Activated T-helper 9 cell treated with anti-CD3 and anti-CD28 coated beads, Interleukin-2, amount 50 U/mL, for 16 hours (primary cell): ENCODE measurements around the gene ST3GAL6.

Source experiments
- DNase-seq: peaks from one replicate; pipeline ENCODE4 v3.0.0-alpha.2; 2020; ENCODE audit warnings: low read depth

The ST3GAL6 gene, protein sequence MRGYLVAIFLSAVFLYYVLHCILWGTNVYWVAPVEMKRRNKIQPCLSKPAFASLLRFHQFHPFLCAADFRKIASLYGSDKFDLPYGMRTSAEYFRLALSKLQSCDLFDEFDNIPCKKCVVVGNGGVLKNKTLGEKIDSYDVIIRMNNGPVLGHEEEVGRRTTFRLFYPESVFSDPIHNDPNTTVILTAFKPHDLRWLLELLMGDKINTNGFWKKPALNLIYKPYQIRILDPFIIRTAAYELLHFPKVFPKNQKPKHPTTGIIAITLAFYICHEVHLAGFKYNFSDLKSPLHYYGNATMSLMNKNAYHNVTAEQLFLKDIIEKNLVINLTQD

GRCh38 chr3:98763076-98763475 lies at the start of gene ST3GAL6:
Gene ST3GAL6, plus strand, starts transcription at chr3:98763340. Its CDS starts 5,101 bp downstream, at chr3:98768441.
- DNase-seq: no peak

DNA sequence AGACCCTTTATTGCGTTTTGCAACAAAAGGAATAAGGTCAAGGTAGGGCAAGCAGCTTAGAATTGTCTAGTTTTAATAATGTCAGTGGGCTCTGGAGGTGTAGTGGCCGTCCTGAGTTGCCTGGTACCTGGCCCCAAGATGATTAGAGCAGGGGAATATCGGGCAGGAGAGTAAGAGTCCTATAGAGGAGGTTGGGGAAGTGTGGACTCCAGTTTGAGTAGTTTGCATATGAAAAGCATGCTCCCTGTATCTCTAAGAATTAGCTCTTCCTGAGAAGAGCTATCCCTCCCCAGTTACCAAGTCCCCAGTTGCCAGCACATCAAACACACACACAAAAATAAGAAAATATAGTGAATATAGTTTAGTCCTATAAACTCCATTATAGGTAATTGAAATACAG lies 49.2 kb upstream of the ST3GAL6 start:
- DNase-seq: no peak

DNA sequence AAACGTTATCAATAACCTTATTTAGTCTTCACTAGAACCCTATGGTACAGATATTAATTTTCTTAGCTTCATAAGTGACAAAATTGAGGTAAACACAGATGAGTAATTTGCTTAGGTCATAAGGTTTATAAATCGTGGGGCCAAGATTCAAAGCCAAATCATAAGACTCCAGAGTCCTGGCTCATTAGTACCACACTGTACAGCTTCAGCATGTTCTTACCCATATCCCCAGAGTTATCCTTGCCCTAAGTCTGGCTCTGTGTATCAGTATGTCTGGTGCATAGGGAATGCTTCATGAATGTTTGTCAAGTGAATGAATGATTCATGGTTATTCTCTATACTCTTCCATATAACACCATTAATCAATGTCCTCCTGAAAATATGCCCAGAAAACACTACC lies 45.6 kb upstream of the ST3GAL6 start:
- DNase-seq: no peak

DNA sequence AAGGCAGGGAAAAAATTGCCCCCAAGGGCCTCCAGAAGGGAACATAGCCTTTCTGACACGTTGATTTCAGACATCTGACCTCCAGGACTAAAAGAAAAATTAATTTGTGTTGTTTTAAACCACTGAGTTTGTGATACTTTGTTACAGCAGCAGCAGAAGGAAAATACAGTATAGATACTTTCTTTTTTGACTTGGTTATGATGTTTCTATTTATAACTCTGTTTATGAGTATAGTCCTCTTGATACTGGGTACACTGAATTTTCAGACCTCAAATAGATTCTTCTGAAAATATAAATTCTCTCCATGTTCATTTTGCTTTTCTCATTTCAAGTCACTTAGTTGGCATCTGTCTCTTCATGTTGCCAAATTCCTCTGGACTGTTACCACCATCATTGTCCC lies 44.4 kb upstream of the ST3GAL6 start:
- no peak for DNase-seq

DNA sequence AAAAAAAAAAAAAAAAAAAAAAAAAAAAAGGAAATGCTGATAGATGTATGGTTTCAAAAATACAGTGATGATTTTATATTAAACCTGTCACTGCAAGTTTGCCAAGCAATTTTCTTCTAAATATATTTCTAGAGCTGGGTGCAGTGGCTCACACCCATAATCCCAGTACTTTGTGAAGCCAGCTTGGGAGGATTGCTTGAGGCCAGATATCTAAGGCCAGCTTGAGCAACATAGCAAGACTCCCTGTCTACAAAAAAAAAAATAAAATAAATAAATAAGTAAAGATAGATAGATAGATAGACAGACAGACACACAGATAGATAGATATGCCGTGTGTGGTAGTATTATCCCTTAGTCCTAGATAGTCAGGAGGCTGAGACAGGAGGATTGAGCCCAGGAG lies 41.4 kb upstream of the ST3GAL6 start:
- DNase-seq: no peak

GRCh38 chr3:98722389-98722788 lies 40.8 kb upstream of the ST3GAL6 start:
- DNase-seq: no peak

DNA sequence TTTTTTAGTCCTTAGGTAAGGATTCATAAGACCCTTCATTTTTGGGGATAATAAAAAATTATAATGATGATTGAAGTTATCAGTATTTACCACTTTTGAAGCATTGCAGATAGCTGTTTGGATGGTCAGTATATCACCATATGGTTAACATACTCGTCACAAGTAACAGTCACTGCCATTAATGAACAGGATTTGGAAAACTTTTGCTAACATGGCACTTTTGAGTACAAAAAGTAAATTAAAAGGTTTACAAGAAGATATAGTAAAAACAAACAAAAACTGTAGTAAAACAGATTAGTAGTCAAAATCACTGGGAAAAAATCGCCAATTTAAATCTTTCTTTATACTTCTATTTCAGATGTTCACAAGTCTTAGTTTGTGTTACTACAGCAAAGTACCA lies 37.8 kb upstream of the ST3GAL6 start:
- no peak for DNase-seq

DNA sequence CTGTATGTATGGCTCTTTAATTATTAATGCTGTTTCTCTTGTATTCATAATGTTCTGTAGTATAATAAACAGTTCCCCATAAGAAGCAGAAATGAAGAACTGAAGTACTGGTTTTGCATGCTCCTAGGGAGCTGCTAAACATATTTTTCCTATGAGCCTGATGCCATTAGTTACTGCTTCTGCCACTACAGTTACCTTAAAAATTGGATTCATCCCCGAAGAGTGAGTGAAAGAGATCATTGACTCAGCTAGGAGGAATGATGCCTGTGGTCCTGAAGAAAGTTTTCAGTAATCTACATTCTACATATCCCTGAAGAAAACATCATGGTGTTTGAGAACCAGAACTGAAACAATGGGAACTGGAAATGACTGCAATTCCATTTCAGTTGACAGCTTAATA lies 37.1 kb upstream of the ST3GAL6 start:
- no peak for DNase-seq

GRCh38 chr3:98727638-98728037 lies 35.5 kb upstream of the ST3GAL6 start:
- DNase-seq: no peak

DNA sequence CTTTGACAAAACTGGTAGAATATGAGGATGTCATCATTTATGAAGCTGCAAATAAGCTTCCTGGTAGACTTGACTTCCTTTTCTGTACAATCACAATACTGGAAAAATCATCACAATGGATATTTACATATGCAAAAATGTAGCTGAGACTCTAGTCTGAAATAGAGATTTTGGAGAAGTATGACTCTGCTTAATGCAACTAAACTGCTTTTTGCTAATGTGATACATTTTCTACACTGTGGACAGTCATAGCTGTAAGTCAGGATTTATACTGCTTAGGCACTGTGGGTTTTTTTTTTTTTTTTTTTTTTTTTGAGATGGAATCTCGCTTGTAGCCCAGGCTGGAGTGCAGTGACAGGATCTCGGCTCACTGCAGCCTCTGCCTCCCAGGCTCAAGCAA lies 34.5 kb upstream of the ST3GAL6 start:
- no peak for DNase-seq

- DNase-seq: no peak
Observed at GRCh38 chr3:98730338-98730737, 32.8 kb upstream of the ST3GAL6 start.

DNA sequence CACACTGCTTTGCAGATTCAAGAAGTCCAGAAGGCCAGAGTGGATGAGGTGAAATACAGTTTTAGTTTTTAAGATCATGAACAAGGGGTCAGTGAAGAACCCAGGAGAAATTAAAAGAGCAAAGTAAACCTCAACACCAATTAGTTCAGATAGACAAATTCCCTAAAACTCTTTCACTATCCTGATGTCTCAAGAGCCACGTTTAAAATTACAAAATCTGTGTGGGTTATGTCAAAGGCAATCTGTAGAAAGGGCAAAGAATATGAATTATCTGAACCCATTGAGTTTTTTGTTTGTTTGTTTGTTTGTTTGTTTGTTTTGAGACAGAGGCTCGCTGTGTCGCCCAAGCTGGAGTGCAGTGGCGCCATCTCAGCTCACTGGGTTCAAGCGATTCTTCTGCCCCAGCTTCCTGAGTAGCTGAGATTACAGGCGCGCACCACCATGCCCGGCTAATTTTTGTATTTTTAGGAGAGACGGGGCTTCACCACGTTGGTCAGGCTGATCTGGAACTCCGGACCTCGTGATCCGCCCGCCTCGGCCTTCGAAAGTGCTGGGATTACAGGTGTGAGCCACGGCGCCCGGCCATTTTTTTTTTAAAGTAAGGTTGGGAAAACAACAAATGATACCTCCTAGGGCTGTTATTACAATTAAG lies 32.1 kb upstream of the ST3GAL6 start:
- DNase-seq: no peak

DNA sequence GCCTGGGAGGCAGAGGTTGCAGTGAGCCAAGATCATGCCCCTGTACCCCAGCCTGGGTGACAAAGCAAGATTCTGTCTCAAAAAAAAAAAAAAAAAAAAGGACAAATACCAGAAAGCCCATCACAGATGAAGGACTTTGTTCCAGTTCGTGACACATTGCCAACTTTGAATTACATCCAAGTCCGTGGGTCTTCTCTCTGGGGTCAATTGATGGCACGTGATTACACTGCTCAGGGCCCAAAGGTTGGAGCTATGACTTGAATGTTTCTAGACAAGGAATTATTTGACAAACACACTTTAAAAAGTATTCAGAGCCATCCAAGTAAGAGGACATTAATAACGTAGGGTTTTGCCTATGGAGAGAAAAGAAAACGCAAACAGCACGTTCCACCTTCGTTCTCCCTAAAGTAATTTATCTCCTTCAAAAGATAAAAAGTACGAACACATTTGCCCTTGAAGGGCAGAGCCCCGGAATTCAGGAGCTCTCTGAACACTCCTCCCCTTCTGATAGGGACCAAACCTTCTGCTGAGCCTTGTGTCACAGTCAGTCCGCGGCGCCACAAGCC lies 31.3 kb upstream of the ST3GAL6 start:
- DNase-seq: no peak

- DNase-seq: no peak
Observed at GRCh38 chr3:98732286-98733052, 30.7 kb upstream of the ST3GAL6 start.

DNA sequence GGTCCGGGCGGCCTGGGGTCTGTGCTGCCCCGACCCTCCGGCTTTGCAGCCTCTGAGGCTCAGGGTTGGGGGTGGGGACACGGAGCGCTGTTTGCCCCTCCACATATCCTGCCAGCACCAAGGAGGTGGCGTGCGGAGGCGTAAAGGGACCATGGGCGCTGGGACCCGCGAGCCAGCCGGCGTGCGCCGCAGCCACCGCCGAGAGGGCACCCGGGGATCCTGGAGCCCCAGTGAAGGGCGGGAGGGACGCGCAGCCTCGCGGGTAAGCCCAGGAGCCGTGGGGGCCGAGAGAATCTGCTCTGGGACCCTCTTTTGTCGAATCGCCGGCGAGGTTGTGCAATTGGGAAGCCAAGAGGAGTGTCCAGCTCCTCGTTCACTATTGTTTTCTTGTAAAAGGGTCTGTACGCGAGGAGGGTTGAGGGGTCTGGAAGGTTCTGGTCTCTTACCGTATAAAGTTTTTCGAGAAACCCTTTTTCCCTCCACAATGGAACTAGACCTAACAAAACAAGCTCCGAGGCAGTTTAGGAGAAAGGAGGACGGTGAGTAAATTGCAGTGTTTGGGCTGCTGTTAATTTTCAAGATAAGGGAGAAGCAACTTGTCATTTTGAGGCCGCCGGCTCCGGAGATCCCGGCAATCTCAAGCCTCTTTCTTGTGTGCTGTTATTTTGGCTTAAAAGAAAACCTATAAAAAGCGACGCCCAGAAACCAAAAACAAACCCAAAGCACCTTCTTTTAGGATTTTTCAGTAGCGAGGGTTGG lies 29.9 kb upstream of the ST3GAL6 start:
- DNase-seq: no peak

- no peak for DNase-seq
Observed at GRCh38 chr3:98733812-98734281, 29.3 kb upstream of the ST3GAL6 start.

GRCh38 chr3:98734306-98734705 lies 28.8 kb upstream of the ST3GAL6 start:
- DNase-seq: no peak

- no peak for DNase-seq
Observed at GRCh38 chr3:98734735-98735134, 28.4 kb upstream of the ST3GAL6 start.

DNA sequence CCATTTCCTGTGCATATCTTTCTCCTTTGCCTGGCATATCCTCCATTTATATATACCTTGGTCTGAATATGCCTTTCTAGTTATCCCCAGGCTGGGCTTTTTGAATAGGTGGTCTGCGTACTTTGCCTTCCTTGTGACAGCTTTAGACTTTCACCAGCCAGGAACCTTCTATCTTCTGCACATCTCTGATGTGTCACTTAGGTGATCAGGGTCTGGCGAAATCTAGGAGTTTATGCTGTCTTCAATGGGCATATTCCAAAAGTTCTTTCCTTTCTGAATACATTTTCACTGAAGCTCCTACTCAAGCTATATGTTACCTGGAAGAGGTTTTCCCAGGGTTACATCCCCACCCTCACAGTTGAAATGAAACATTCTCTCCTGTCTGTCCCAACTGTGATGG lies 27.8 kb upstream of the ST3GAL6 start:
- no peak for DNase-seq

- DNase-seq: no peak
Observed at GRCh38 chr3:98735761-98736269, 27.3 kb upstream of the ST3GAL6 start.

DNA sequence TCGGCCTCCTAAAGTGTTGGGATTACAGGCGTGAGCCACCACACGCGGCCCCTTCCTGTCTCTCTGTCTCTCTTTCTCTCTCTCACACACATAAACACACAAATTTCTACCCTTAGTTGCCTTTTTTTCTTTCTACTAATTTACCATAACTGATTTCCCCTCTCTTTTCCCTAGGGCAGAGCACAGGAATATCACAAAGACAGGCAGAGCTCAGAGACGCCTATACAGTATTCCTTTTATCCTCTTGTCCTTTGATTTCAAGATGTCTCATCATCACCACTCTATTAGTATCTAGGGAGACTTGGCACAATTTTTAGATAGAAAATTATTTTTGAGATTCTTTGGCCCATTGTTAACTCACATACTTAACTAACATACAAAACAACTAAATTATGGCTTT lies 25.8 kb upstream of the ST3GAL6 start:
- no peak for DNase-seq

DNA sequence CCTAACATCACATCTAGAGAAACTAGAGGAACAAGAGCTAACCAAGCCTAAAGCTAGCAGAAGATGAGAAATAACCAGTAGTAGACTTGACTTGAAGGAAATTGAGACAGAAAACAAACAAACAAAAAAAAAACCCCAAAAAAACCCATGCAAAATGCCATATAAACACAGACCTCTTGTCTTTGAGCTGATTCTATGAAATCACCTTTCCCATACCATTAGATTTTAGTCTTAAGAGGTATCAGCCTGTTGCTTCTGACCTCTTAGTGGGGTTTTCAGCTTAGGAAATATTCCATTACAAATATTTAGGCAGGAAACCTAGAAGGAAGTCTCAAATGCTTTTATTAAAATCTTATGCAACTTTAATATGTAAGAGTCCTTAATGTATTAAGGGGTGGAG lies 23.9 kb upstream of the ST3GAL6 start:
- no peak for DNase-seq
